A673 (cell line): Measurements from ENCODE around the gene PRTG.

Source experiments
- EZH2 ChIP-seq: fragments of 200-600 bp; sonication (generic); IDR thresholded peaks from 2 replicates; pipeline ENCODE4 v1.6.1; 2017; ENCODE audit warnings: borderline replicate concordance, low read depth, mild to moderate bottlenecking, mixed read lengths, antibody characterized with exemption, low read length; ENCODE audit not compliant: poor library complexity, severe bottlenecking
- TF ChIP-seq, protein P1 (sequence below): fragments of 300-800, 200-600 bp; sonication (generic); conservative IDR thresholded peaks from 2 replicates; pipeline ENCODE4 v1.5.1; 2017; ENCODE audit warnings: low read depth, mild to moderate bottlenecking, antibody characterized with exemption, low read length, moderate library complexity, mixed read lengths

DNA sequence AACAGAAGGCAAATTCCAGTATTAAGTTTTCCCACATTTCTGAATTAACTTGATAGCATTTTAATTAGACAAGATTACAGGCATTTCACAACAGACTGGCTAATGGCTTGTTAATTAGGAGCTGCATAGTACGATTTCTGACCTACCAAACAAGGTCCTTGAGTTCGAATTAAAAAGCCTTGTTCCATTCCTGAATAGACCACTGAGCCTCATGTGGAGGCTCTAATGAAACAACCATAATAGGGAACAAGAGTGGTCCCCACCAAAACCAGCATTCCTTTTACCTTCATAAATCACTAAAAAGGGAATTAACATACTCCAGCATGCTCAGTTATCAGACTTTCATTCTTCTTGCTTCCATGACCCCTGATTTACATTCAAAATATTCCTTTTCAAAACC, 66.4 kb downstream of the PRTG start:
- no peak for TF ChIP-seq EZH2
- TF ChIP-seq, protein P1, sequence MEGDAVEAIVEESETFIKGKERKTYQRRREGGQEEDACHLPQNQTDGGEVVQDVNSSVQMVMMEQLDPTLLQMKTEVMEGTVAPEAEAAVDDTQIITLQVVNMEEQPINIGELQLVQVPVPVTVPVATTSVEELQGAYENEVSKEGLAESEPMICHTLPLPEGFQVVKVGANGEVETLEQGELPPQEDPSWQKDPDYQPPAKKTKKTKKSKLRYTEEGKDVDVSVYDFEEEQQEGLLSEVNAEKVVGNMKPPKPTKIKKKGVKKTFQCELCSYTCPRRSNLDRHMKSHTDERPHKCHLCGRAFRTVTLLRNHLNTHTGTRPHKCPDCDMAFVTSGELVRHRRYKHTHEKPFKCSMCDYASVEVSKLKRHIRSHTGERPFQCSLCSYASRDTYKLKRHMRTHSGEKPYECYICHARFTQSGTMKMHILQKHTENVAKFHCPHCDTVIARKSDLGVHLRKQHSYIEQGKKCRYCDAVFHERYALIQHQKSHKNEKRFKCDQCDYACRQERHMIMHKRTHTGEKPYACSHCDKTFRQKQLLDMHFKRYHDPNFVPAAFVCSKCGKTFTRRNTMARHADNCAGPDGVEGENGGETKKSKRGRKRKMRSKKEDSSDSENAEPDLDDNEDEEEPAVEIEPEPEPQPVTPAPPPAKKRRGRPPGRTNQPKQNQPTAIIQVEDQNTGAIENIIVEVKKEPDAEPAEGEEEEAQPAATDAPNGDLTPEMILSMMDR = no peak
